ENCODE data around the gene ENGASE.

ENGASE gene

GRCh38 chr17:79039886-79040285 lies 34.7 kb upstream of the ENGASE start:
- DNase-seq (ENCODE audit: low read depth in 2 of 2) = no peak

DNA sequence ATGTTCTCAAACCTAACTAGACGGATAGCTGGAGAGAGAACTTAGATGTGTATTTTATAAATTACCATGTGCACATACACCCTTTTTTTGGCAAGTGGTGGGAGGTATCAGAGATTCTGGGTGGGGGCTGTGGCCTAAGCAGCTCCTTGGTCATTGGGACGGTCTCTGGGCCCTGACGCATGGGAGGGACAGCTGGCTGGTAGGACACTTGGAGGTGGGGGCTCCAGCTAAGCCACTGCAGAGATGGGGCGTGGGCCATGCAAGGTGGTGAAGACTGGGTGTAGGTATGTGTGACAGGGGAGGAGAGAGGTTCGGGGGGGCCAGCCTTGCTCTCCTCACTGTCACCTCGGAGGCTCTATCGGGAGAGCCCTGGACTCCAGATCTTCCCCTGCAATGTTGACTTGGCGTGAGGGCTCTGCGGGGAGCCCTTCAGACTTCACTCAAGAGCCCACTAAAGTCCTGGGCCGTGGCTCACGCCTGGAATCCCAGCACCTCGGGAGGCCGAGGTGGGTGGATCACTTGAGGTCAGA lies 33.5 kb upstream of the ENGASE start:
- no peak for DNase-seq (ENCODE audit: low read depth in 2 of 2)

- DNase-seq (ENCODE audit: low read depth in 2 of 2) = no peak
These were observed 32.8 kb upstream of the ENGASE start for GRCh38 chr17:79041723-79042420.

DNA sequence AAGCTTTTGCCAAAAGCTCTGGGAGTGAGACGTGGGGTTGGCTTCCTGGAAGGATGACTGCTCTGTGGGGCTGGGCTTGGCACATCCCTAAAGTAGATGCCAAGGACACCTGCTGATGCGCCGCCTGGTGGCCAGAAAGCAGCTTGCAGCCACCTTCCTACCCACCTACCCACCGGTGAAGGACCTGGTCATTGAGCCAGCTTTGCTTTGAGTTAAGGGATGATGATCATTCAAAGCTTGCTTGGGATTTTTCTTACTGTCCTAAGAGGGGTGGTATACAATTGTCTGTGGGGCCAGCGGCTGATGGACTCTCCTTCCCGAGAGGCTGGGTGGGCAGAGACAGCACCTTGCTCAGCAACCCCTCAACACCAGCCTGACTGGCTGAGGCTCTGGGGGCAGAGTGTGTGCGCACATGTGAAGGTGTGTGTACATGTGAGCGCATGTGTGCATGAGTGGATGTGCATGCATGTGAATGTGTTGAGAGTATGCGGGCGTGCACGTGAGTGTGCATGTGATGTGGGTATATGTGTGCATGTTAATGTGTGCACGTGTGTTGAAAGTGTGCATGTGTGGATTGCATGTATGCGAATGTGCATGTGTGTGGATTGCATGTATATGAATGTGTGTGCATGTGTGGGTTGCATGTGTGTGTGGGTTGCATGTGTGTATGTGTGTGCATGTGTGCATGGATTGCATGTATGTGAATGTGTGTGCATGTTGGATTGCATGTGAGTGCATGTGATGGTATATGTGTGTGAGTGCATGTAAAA lies 32.0 kb upstream of the ENGASE start:
- peak; percentile 60 to 66 for DNase-seq (ENCODE audit: low read depth in 2 of 2)

GRCh38 chr17:79043191-79043930 lies 31.3 kb upstream of the ENGASE start:
- no peak for DNase-seq (ENCODE audit: low read depth in 2 of 2)

DNA sequence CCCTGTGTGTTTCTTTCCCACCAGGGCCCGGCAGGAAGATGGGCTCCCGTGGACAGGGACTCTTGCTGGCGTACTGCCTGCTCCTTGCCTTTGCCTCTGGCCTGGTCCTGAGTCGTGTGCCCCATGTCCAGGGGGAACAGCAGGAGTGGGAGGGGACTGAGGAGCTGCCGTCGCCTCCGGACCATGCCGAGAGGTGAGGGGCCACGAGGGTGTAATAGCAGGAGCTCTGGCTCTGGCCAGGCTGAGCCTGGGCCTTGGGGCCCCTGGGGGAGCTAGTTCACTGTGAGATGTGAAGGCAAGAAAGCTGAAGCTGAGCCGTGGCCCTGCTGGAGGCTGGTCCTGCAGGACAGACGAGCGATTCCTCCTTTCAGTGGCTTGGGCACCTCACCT lies 30.7 kb upstream of the ENGASE start:
- no peak for DNase-seq (ENCODE audit: low read depth in 2 of 2)

- no peak for DNase-seq (ENCODE audit: low read depth in 2 of 2)
These were observed 30.2 kb upstream of the ENGASE start for GRCh38 chr17:79044462-79044861.

GRCh38 chr17:79045001-79045729 lies 29.5 kb upstream of the ENGASE start:
- DNase-seq (ENCODE audit: low read depth in 2 of 2) = no peak

DNA sequence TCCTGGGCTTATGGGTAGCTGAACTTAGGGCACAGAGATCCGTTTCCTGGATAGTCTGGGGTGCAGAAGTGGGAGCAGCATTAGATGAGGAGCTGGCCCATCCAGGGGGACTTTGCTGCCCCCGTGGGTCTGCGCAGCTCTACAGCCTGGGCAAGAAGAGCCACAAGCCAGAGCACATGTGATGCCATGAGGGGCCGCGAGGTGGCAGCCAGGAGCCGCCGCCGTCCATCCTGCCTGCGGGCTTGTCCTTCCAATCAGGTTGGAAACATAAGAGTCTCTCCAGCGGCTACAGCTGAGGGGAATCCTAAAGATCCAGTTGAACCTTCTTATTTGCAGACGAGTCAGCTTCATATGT lies 28.8 kb upstream of the ENGASE start:
- peak; percentile 57 for DNase-seq (ENCODE audit: low read depth in 2 of 2)

- DNase-seq (ENCODE audit: low read depth in 2 of 2) = no peak
These were observed 28.3 kb upstream of the ENGASE start for GRCh38 chr17:79046197-79046915.

DNA sequence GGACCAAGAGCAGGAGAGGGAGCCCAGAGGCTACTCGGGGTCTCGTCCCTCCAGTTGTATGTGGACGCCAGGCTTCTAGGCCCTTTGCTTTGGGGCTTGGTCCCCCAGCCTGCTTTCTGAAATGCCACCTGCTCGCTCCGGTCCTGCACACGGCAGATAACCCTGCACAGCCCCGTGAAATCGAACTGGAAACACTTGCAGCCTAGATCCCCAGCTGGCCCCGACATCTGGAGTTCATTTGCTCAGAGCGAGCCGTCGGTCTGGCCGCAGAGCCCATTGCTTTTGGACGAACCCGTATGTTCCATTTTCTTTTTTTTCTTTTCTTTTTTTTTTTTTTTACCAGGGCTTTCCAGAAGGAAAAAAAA lies 27.7 kb upstream of the ENGASE start:
- no peak for DNase-seq (ENCODE audit: low read depth in 2 of 2)

DNA sequence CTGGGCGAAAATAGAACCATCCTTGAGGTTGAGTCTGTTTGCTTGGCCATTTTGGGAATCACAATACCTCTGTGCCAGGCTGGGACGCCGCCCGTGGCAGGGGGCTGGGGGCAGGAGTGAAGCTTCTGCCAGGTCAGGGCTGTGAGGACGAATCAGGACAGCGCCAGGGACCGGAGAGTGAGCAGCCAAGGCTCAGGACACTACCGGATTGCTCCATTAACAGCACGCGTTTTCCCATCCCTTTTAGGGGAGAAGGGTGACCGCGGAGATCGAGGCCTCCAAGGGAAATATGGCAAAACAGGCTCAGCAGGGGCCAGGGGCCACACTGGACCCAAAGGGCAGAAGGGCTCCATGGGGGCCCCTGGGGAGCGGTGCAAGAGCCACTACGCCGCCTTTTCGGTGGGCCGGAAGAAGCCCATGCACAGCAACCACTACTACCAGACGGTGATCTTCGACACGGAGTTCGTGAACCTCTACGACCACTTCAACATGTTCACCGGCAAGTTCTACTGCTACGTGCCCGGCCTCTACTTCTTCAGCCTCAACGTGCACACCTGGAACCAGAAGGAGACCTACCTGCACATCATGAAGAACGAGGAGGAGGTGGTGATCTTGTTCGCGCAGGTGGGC lies 27.2 kb upstream of the ENGASE start:
- DNase-seq (ENCODE audit: low read depth in 2 of 2) = no peak

- DNase-seq (ENCODE audit: low read depth in 2 of 2) = no peak
These were observed 26.4 kb upstream of the ENGASE start for GRCh38 chr17:79047923-79048825.

GRCh38 chr17:79048826-79049755 lies 25.5 kb upstream of the ENGASE start:
- DNase-seq (ENCODE audit: low read depth in 2 of 2) = no peak

DNA sequence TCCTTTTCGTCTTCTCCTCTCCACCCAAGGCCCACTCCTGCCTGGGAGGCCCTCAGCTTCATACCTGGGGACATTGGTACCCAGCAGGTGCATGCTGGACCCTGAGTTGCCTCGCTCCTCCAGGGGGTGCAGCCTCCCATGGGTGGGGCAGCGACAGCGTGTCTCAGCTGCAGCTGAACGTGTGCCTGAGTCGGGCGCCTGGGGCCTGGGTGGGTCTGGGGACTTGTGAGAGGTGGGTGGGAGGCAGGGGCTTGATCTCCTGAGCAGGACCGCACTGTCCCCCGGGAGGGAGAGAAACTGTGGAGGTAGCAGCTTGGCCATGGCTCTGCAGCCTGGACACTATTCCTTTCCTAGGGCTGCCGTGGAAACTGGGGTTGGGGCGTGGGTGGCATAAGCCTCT lies 24.8 kb upstream of the ENGASE start:
- DNase-seq (ENCODE audit: low read depth in 2 of 2) = no peak

DNA sequence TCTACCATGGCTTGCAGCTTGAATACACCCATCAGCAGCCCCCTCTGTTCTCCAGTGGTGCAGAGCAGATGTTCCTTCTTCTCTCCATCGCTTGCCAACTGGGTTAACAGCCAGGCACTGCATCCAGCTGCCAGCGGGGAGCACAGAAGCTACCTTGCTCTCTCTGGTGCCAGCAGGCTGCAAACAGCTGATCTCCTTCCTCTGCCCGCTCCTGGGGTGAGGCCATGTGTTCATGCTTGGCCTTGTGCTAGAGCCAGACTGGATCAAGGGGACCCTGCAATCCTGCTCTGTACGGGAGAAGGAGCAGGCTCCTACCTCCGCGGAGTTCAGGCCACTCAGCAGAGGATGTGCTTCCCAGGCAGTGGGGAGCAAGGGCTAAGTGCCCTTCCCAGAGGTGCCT lies 24.1 kb upstream of the ENGASE start:
- no peak for DNase-seq (ENCODE audit: low read depth in 2 of 2)

GRCh38 chr17:79051306-79051705 lies 23.3 kb upstream of the ENGASE start:
- DNase-seq (ENCODE audit: low read depth in 2 of 2) = no peak

- no peak for DNase-seq (ENCODE audit: low read depth in 2 of 2)
These were observed 22.5 kb upstream of the ENGASE start for GRCh38 chr17:79052131-79052530.

All from stimulated activated CD4-positive, alpha-beta T cell treated with anti-CD3 and anti-CD28 coated beads, Interleukin-1b, Interleukin-23, amount 100 ng/mL, for 4 hours (primary cell).